Measurements from ENCODE around the gene LRRIQ1.

DNA sequence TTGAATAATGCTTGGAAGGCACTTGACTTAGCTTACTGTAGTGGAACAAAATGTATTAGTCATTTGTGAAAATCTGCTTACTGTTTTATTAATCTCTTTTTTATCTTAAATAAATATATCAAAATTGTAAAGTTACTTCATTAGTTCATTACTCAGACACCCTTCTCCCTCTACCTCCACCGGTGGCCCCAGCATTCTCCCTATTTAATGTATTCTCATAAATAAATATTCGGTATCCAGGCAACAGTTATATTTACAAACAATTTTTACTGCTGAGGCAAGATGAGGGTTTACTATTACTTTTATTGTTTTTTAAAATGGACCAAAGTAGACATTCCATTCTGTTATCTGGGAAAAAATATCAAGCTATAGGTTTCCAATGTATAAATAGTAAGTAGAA is 224.3 kb downstream of the LRRIQ1 start:
- TF ChIP-seq, protein P1, sequence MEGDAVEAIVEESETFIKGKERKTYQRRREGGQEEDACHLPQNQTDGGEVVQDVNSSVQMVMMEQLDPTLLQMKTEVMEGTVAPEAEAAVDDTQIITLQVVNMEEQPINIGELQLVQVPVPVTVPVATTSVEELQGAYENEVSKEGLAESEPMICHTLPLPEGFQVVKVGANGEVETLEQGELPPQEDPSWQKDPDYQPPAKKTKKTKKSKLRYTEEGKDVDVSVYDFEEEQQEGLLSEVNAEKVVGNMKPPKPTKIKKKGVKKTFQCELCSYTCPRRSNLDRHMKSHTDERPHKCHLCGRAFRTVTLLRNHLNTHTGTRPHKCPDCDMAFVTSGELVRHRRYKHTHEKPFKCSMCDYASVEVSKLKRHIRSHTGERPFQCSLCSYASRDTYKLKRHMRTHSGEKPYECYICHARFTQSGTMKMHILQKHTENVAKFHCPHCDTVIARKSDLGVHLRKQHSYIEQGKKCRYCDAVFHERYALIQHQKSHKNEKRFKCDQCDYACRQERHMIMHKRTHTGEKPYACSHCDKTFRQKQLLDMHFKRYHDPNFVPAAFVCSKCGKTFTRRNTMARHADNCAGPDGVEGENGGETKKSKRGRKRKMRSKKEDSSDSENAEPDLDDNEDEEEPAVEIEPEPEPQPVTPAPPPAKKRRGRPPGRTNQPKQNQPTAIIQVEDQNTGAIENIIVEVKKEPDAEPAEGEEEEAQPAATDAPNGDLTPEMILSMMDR (IDR thresholded peaks at IDR 0.05 in 8 of 11, conservative IDR thresholded peaks at IDR 0.05 in 3 of 11) = no peak
- TF ChIP-seq POLR2A (IDR thresholded peaks at IDR 0.05) = no peak
